Panc1 (cell line): ENCODE measurements around the gene PSD4. TPM values are rescaled to one million over a fixed set of nuclear protein-coding genes. Genes with fewer than 3 reads are reported as not detected.

Experiments
- ATAC-seq: fragments of 200-7000 bp; cut with Tn5 transposase; 2 replicates; pipeline ENCODE4 v1.9.1; 2020; ENCODE audit warnings: mild to moderate bottlenecking, moderate library complexity
- BruUV-seq: library from RNA; stranded (reverse); fragments of 400-500 nt; replicated peaks from 2 replicates; lab custom pipeline; 2021; lab: Mats Ljungman, UMichigan
- CTCF ChIA-PET: fragments of 300-600 bp; sonication (Branson Sonifier 250); formaldehyde crosslinking; loops from one replicate; lab custom pipeline; 2022; ENCODE audit warnings: antibody characterized with exemption; lab: Charles Lee
- POLR2A ChIA-PET: fragments of 300-600 bp; sonication (Branson Sonifier 250); formaldehyde crosslinking; loops from one replicate; lab custom pipeline; 2022; ENCODE audit warnings: antibody characterized with exemption; lab: Charles Lee
- DNase-seq: peaks from one replicate; pipeline ENCODE4 v3.0.0-alpha.2; 2010; ENCODE audit warnings: low read depth, low spot score
- H3K27ac ChIP-seq: 2 replicates; pipeline ENCODE4 v1.5.1; 2011; ENCODE audit warnings: mild to moderate bottlenecking, low read length, inconsistent platforms
- H3K27me3 ChIP-seq: fragments of 200-500 bp; sonication (Bioruptor generic); 2 replicates; pipeline ENCODE4 v1.6.0; 2014; ENCODE audit warnings: low read length, inconsistent platforms; ENCODE audit not compliant: control insufficient read depth, insufficient read depth
- H3K36me3 ChIP-seq: fragments of 200-500 bp; sonication (Bioruptor generic); 2 replicates; pipeline ENCODE4 v1.5.1; 2014; ENCODE audit warnings: inconsistent platforms, mild to moderate bottlenecking, low read length, moderate library complexity; ENCODE audit not compliant: control insufficient read depth, insufficient read depth
- H3K4me1 ChIP-seq: 2 replicates; pipeline ENCODE4 v1.5.1; 2011; ENCODE audit warnings: inconsistent platforms, mild to moderate bottlenecking, low read length, moderate library complexity; ENCODE audit not compliant: control insufficient read depth, insufficient read depth
- H3K4me3 ChIP-seq, 2 experiments: 2 replicates each; pipeline ENCODE4 v1.5.1; 2011 to 2012; ENCODE audit warnings: low read depth in 2 of 2, low read length in 2 of 2, mild to moderate bottlenecking in 2 of 2, inconsistent platforms in 1 of 2, moderate library complexity in 1 of 2
- H3K9me3 ChIP-seq: fragments of 200-500 bp; sonication (Bioruptor generic); 2 replicates; pipeline ENCODE4 v1.5.1; 2014; ENCODE audit warnings: low read depth, mild to moderate bottlenecking, inconsistent platforms, low read length, moderate library complexity; ENCODE audit not compliant: control insufficient read depth, insufficient read depth
- POLR2AphosphoS5 ChIP-seq: IDR thresholded peaks from 2 replicates; pipeline ENCODE4 v1.6.1; 2012; ENCODE audit warnings: mild to moderate bottlenecking, low read depth, low read length, moderate library complexity
- SIN3A ChIP-seq: IDR thresholded peaks from 2 replicates; pipeline ENCODE4 v1.6.1; 2012; ENCODE audit warnings: low read depth, mild to moderate bottlenecking, low read length, moderate library complexity, borderline replicate concordance; ENCODE audit not compliant: insufficient read depth
- TCF7L2 ChIP-seq: IDR thresholded peaks from 2 replicates; pipeline ENCODE4 v1.6.1; 2011; ENCODE audit warnings: mild to moderate bottlenecking, low read depth, low read length, inconsistent platforms
- in situ Hi-C: cut with HindIII; loops from 2 replicates; pipeline ENCODE4 v1.10.0; 2016; ENCODE audit warnings: low sequenced_read_pairs, low pct_unique_long_range_greater_than_20kb
- intact Hi-C: fragments of 100-400 bp; cut with micrococcal nuclease; formaldehyde crosslinking; loops from one replicate; pipeline ENCODE4 v1.10.0; 2022; ENCODE audit not compliant: unreplicated experiment
- total RNA-seq: library from RNA; stranded (reverse); gene quantifications from one replicate; pipeline ENCODE4 v1.2.1, GENCODE V29; 2021; ENCODE audit not compliant: unreplicated experiment
- TF ChIP-seq, protein P1 (sequence below): fragments of 450-650 bp; IDR thresholded peaks from 2 replicates; pipeline ENCODE4 v1.5.1; 2017; ENCODE audit warnings: mild to moderate bottlenecking
- TF ChIP-seq, protein P2 (sequence below), 2 experiments: IDR thresholded peaks; 2 replicates each; pipeline ENCODE4 v1.6.1; 2011 to 2012; ENCODE audit warnings: low read depth in 2 of 2, control low read depth in 1 of 2, low read length in 1 of 2, mild to moderate bottlenecking in 1 of 2, moderate library complexity in 1 of 2; ENCODE audit not compliant: insufficient read depth in 1 of 2

Gene PSD4
- total RNA-seq, 1 experiment from 2014 or later, result 3.6 TPM

DNA sequence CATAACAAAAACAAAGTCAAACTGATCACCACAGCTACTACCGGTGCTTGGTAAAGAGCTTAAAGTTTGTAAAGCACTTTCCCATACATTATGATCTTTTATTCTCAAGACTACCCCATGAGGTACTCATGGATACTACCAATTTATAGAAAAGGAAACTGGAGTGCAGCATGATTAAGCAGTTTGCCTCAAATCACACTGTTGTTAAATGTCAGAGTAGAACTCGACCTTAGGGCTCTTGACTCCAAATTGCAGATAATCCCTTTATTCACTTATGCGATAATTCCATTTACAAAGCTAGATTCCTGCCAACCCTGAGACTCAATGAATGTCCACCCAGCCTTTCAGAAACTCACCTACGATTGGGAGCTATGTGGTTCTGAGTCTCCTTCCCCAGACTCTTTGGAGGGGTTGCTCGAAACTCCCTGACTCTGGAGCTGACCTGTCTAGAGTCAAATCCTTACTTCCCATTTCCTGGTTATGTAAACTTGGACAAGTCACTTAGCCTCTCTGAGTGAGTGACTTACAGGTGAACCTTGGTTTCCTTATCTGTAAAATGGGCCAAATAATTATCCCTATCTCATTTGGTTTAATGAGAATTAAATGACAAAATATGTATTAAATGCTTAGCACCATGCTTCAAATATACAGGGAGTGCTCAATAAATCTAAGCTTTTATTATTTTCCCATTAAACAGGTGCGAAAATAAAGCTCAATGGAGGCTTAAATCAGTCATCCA is 47.4 kb downstream of the PSD4 start:
- in situ Hi-C loops, result no loop called here

DNA sequence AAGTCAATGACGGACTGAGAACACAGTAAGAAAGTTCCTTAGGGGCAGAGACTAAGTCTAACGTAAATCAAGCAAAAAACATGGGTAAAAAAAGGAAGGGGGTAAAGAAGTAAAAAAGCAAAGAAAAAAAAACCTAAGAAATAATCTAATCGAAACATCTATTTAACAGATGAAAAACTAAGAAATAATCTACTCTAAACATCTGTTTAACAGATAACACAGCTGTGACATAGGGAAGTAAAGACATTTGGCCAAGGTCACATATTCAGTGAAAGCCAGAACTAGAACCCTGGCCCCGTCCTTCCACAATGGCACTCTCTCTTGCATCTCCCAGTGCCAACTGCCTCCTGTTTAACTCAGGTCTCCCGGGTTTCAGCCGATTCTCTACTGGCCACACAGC is 48.1 kb downstream of the PSD4 start:
- Histone ChIP-seq H3K4me3 (no peak overlapping the region), H3K27me3 (no peaks in the 10 kb centered on the region), H3K27ac (no peak overlapping the region), H3K4me1 (0 out of 2 replicates have a peak, but pooled peaks cover 3% of the 10 kb centered on the region), H3K36me3 (no peaks in the 10 kb centered on the region), H3K9me3 (no peaks in the 10 kb centered on the region)
- no TSS peak for BruUV-seq
- TF ChIP-seq, protein P1, sequence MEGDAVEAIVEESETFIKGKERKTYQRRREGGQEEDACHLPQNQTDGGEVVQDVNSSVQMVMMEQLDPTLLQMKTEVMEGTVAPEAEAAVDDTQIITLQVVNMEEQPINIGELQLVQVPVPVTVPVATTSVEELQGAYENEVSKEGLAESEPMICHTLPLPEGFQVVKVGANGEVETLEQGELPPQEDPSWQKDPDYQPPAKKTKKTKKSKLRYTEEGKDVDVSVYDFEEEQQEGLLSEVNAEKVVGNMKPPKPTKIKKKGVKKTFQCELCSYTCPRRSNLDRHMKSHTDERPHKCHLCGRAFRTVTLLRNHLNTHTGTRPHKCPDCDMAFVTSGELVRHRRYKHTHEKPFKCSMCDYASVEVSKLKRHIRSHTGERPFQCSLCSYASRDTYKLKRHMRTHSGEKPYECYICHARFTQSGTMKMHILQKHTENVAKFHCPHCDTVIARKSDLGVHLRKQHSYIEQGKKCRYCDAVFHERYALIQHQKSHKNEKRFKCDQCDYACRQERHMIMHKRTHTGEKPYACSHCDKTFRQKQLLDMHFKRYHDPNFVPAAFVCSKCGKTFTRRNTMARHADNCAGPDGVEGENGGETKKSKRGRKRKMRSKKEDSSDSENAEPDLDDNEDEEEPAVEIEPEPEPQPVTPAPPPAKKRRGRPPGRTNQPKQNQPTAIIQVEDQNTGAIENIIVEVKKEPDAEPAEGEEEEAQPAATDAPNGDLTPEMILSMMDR, result no peak
- no peak for TF ChIP-seq POLR2AphosphoS5
- TF ChIP-seq, protein P2, sequence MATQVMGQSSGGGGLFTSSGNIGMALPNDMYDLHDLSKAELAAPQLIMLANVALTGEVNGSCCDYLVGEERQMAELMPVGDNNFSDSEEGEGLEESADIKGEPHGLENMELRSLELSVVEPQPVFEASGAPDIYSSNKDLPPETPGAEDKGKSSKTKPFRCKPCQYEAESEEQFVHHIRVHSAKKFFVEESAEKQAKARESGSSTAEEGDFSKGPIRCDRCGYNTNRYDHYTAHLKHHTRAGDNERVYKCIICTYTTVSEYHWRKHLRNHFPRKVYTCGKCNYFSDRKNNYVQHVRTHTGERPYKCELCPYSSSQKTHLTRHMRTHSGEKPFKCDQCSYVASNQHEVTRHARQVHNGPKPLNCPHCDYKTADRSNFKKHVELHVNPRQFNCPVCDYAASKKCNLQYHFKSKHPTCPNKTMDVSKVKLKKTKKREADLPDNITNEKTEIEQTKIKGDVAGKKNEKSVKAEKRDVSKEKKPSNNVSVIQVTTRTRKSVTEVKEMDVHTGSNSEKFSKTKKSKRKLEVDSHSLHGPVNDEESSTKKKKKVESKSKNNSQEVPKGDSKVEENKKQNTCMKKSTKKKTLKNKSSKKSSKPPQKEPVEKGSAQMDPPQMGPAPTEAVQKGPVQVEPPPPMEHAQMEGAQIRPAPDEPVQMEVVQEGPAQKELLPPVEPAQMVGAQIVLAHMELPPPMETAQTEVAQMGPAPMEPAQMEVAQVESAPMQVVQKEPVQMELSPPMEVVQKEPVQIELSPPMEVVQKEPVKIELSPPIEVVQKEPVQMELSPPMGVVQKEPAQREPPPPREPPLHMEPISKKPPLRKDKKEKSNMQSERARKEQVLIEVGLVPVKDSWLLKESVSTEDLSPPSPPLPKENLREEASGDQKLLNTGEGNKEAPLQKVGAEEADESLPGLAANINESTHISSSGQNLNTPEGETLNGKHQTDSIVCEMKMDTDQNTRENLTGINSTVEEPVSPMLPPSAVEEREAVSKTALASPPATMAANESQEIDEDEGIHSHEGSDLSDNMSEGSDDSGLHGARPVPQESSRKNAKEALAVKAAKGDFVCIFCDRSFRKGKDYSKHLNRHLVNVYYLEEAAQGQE (IDR thresholded peaks at IDR 0.05; ENCODE audit: insufficient read depth in 1 of 2, low read depth in 2 of 2, low read length in 1 of 2), result no peak
- no peak for TF ChIP-seq TCF7L2
- TF ChIP-seq SIN3A, result no peak
- in situ Hi-C loops, result no loop called here
- DNase-seq (no peak), ATAC-seq (no peak)
- ChIA-PET POLR2A (no interaction called here), CTCF (no interaction called here)
- intact Hi-C loops, result no loop called here

More for the DNA sequence above, 47.4 kb downstream of the PSD4 start:
- ATAC-seq (no peak), DNase-seq (no peak)
- H3K27ac ChIP-seq, result no peak overlapping the region
- intact Hi-C loops, result no loop called here
- H3K36me3 ChIP-seq, result no peaks in the 10 kb centered on the region
- no peaks in the 10 kb centered on the region for H3K27me3 ChIP-seq
- no peaks in the 10 kb centered on the region for H3K9me3 ChIP-seq
- 0 out of 2 replicates have a peak, but pooled peaks cover 3% of the 10 kb centered on the region for H3K4me1 ChIP-seq
- ChIA-PET POLR2A (interaction anchor here (0.6 kb wide), 1 partner anchor 19 kb away, joined by 3 read pairs; no protein-coding TSS in a partner anchor), CTCF (no interaction called here)
- TF ChIP-seq, protein P1, result no peak
- TF ChIP-seq POLR2AphosphoS5 (no peak), SIN3A (no peak), TCF7L2 (no peak)
- TF ChIP-seq, protein P2 (IDR thresholded peaks at IDR 0.05; ENCODE audit: insufficient read depth in 1 of 2, low read depth in 2 of 2, low read length in 1 of 2), result no peak
- no peak overlapping the region for H3K4me3 ChIP-seq
- no TSS peak for BruUV-seq
